ENCODE data around the gene SEMA4B.
A peak's percentile ranks its signal among the peaks of the same experiment; 100 is the strongest.
"Not testable (repeated sequence)": the region's sequence is repeated elsewhere in the genome, so short reads cannot be mapped to it uniquely, and the experiment has no call there.

The SEMA4B gene

DNA sequence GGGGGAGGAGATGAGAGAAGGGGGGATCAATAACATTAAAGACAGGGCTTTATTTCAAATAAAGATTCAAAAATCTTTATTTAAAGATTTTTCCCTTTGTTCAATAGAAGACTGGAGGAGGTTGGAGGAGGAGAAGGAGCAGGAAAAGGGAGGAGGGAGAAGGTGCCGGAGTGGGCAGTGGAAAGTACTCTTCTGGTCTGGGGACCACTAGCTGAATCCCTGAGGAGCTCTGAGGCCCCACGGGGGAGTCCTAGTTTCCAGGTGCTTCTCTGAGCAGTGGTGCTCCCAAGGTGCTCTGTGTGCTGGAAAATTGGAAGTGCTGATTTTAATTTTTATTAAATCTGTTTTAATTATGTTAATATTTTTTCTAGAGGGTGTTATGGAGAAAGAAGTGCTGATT lies 19.4 kb upstream of the SEMA4B start:
- no peak for DNase-seq (ENCODE audit: low read depth in 2 of 2)

DNA sequence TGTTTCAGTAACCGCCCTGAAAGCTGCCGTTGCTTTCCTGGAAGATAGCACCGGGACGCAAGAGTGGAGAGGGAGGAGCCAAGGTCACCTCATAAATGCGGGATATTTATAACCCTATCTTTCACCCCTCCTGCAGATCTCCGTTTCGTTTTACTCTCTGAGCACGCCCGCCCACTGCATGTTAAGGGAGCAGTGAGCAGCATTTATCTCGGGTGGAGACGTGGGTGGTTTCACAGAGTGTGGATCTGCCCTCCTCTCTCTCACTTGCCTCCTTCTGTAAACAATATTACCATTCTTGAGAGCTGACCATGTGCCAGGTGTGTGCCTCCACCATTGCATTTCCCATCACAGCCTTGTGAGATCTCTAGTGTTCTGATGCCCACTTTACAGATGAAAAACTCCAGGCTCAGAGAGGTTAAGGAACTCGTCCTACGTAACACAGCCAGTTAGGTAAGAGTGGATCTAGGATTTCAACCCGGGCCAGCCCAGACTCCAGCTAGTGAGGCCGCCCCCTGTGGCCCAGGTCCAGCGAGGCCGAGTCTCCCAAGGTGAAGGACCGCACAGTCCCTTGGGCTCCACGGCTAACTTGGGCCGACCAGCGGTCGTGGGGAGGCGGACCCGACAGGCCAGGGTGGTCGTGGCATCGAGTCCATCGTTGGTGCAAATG lies 16.9 kb upstream of the SEMA4B start:
- no peak for DNase-seq (ENCODE audit: low read depth in 2 of 2)

DNA sequence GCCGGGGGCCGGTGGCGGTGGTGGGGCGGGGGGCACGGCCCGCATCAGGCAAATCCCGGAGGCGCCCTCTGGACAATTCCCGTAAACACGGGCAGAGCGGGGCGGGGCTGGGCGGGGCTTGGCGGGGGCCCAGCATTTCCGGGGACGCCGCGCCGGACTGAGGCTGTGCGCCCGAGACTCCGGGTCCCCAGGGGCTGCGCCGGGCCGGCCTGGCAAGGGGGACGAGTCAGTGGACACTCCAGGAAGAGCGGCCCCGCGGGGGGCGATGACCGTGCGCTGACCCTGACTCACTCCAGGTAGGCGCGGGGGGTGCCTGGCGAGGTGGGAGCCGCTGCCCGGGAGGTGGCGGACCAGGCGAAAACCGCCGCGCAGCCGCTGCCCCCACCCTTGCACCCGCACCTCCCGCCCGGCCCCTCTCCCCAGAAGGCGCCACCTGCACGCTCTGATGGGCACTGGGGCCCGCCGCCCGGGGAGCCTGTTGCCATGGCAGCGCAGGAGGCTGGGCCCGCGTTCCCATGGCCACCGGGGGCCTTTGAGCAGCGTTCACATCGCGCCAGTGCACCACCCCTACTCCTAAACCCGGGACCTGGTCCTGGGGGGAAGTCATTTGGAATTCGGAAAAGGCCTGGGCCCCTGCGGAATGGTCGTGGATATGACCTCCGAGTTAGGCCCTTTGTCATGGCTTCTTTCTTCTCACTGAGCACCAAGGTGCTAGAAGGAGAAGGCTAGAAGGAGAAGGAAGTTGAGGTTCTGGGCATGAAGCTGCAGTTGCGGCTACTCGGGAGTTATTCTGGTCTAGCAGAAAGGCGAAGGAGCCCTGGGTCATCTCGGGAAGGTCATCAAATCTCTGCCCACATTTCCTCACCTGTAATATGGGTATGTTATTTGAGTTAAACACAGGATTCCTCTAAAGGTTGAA lies 16.1 kb upstream of the SEMA4B start:
- peak in 1 of 2 donors; percentile 29 for DNase-seq (ENCODE audit: low read depth in 2 of 2)

DNA sequence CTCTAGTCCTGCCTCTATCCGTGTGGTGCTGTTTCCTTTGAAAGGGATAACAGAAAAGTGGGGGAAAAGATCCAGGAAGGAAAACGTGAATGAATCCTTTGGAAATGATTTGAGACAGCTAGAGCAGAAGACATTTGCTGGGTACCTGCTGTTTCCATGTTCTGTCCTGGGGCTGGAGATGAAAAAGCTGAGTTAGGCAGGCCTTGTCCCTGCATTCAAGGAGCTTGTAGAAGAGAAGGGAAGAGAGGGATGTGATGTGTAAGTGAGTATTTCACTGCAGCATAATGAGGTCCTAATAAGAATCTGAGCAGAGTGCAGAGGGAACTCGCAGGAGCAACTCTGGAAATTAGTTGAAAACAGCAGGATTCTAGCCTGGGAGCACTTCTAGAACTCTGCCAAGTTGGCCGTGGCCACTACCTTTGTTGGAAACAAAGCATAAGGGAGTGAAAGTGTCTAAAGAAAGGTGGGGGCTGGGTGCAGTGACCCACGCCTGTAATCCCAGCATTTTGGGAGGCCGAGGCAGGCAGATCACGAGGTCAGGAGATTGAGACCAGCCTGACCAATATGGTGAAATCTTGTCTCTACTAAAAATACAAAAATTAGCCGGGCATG lies 13.8 kb upstream of the SEMA4B start:
- DNase-seq (ENCODE audit: low read depth in 2 of 2), result no peak

DNA sequence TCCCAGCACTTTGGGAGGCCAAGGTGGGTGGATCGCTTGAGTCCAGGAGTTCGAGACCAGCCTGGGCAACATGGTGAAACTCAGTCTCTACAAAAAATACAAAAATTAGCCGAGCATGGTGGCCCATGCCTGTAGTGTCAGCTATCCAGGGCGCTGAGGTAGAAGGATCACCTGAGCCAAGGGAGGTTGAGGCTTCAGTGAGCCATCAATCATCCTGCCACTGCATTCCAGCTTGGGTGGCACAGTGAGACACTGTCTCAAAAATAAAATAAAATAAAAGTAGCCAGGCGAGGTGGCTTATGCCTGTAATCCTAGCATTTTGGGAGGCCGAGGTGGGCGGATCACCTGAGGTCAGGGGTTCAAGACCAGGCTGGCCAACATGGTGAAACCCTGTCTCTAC lies 13.1 kb upstream of the SEMA4B start:
- DNase-seq (ENCODE audit: low read depth in 2 of 2), result not testable (repeated sequence)

DNA sequence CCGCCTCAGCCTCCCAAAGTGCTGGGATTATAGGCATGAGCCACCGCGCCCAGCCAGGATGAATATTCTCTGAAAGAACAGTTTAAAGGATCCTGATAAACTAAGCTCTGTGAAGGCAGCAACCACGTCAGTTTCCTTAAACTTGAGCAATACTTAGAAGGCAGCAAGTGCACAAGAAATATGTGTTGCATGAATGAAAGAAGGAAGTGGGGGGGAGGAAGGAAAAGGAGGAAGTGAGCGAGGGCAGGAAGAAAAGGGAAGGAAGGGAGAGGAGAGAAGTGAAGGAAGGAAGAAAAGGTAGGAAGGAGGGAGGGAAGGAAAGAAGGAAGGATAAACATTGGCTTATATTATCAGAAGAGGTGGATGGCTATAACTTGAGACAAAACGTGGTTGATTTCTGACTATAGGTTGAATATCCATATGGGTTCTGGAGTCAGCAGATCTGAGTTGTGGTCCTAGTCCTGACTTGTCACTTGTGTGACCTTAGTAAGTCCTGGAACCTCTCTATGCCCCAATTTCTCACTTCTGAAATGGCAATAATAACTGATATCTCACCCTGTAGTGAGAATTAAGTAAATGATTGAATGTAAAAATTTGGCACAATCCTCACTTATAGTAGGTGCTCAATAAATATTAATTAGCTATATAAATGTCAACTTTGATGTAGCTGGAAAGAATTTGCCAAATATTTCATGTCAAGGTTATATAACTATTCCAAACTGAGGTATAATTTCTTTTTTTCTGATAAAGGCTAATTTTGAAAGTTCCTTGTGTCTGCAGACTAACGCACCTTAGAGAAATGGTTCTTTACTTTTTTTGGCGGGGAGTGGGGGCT lies 12.0 kb upstream of the SEMA4B start:
- no peak for DNase-seq (ENCODE audit: low read depth in 2 of 2)

DNA sequence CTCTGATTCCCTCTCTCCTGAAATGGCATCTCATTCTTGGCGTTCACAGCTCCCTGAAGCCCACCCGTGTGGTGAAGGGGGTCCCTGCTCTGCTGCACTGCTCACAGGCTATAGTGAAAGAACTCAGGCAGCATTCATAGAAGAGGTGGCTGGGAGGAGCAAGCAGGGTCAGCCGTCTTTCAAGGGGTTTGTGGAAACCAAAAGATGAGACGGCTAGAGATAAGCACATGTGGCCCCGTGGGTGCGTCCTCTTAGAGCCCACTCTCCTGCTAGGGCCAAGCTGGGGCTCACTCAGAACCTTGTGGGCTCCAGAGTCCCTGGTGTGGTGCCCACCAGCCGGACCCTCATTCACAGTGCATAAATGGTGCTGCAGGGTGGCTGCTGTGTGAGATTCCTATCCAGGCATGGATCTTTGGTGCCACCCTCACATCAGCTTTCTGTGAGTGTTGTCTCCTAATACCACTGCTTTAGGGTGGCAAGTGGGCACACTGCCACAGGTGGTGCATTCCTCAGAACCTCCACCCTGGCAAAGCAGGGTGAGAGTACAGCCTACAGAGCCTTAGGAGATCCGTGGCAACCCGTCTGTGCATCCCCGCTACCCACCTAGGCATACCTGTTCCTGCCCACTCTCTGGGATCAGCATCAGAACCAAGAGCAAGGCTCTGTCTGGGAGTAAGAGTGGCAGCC lies 11.2 kb upstream of the SEMA4B start:
- no peak for DNase-seq (ENCODE audit: low read depth in 2 of 2)

DNA sequence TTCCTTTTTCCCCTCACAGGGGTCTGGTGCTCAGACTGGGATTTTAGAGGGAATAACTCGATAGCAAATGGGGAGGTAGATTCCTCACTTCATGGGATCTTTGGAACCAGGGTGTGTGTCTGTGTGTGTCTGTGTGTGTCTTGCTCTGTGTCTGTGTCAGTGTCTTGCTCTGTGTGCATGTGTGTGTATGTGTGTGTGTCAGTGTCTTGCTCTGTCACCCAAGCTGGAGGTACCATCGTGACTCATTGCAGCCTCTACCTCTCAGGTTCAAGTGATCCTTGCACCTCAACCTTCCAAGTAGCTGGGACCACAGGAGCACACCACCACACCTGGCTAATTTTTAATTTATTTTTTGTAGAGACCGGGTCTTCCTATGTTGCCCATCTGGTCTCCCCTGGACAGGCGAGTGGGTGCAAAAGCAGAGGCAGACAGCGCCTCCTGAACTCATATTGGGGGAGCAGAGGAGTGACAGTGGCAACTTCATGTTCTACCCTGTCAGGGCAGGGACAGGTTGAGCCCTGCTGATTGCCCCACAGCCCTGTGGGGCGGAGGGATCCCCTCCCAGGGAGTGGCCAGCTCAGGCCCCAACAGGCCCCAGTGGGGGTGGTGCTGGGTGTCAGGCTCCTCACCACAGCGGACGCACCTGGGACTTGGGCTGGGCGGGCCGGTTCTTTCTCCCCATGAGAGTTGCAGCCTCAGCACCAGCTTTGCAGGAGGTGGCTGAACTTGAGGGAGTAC lies 10.4 kb upstream of the SEMA4B start:
- DNase-seq (ENCODE audit: low read depth in 2 of 2), result no peak

DNA sequence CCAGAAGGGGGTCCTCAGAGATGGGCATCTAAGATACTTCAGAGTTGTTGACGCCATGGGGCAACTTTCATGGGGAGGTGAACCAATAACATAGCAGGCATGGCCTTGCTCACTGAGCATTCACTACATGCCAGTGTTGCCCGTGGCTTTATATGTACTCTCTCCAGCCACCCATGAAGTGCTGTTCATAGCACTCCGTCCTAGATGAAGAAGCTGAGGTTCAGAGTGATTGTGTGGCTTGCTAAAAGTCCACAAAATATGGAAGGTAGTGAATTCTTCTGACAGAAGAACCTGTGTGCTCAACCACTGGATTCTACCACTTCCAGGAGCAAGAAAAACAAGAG lies 9.8 kb upstream of the SEMA4B start:
- no peak for DNase-seq (ENCODE audit: low read depth in 2 of 2)

DNA sequence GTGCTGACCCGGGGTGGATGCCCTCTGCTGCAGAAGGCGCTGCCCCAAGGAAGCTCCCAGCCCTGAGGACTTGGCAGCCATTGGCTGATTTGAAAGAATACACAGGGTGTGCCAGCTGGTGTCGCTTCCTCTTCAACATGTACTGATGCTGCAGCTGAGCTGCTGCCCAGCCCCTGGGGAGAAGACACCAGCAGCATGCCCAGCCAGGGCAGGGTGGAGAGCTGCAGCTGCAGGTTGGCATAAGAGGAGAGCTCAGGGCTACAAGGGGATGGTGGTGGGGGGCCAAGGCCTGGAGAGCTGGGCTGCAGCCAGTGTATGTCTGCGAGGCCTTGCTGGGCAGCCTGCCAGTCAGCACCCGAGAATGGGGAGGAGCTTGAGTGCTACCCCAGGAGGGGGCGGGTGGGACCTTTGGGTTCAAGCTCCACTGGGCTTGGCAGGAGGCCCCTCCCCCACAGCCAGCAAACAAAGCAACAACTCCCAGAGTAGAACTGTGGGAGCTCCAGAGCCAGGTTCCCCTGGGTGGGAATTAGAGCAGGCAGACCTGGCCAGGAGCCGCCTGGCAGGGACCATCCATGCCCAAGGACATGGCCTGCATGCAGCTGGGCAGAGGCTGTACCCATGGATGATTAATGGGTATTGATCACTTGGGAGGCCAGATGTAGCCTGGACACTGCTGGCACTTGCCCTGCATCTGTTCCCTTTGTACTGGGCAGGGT lies 9.2 kb upstream of the SEMA4B start:
- DNase-seq (ENCODE audit: low read depth in 2 of 2), result no peak

DNA sequence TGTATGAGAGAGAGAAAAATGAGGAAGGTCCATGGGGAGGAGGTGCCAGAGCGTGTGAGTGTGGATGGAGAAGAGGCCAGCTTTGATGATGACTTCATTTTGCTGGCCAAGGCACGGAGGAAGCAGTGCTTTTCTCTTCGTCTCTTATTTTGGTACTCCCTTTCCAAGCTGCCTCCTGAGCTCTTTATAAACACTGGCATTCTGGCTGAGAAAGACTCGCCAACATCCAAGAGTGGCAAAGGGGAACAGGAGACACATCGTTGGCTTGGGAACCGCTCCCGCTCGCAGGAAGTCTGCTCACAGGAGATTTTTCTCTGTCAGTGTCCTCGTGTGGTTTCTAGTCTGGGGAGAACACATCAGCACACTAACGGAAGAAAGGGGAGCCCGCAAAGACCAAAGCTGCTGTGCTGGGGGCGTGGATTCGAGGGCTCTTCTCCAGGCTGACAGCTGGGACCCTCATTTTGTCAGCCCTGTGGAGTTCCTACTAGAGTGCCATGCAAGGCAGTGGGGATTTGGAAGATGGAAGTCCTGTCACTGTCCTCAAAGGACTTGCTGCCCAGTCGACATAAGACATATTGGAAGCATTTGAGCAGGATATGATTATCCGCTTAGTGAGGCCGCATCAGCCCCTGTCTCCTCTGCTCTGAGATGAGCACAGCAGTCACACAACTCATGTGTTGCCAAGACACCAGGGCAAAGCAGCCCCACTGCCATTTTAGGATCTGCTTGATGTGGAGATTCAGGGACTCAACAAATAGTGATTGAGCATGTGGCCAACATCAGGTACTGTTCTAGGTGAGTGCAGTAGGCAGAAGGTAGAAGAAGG lies 8.0 kb upstream of the SEMA4B start:
- DNase-seq (ENCODE audit: low read depth in 2 of 2), result no peak

DNA sequence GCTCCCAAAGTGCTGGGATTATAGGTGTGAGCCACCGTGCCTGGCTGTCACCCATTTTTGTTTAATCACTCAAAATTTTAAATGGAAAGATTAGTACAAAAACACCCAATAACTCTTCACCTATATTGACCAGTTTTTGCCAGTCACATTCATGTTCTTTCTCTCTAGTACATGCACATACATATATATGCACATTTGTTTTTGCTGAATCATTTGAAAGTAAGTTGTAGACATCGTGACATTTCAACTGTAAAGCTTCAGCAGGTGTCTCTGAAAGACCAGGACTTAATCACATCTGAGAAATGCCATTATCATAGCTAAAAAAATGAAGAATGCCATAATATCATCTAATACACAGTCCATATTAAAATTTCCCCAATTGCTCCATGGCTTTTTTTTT lies 6.5 kb upstream of the SEMA4B start:
- DNase-seq (ENCODE audit: low read depth in 2 of 2), result no peak

DNA sequence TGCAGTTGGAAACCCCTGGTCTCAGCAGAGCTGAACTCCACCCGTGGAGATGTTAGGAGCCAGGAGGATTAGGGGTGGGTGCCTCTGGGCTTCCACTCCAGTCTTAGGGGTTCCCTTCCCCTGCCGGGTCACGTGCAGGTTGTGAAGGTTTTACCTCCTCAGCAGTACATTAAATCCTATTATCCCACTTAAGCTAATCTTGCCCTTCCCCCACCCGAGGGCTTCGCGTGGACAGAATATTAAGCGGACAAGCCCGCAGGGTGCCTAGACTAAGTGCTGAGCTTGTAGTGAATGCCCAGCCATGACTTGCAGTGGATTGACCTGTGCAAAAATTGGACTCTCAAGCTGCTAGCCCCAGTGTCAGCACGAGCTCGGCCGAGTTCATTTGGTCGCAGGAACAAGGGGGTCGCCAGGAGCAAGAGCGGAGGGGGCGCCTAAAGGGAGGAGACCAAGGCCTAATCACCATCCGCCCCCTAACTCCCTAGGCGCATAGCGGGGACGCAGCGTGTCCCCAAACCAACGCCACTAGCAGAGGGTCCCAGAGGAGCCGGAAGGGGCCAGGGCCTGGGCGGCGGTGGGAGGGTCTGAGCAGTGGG lies 498 bp upstream of the SEMA4B start:
- DNase-seq (ENCODE audit: low read depth in 2 of 2), result no peak

DNA sequence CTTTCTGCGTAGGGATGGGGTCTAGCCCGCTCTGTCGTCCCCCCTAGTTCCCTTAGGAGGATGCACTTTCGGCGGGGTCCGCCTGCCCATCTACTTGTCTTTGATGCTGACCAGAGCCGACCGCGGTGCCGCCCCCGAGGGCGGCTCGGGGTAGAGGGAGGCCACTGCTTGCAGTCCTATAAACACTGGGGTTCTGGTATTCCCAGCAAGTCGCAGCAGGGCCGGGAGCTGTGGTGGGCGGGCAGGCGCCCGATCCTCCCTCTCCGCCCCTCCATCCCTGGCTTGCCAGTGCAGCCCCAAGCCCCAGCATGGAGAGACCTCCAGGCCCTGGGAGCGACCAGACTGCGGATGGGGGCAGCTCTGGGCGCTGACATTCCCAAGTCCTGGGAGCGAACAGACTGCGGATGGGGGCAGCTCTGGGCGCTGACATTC lies 830 bp downstream of the SEMA4B start:
- DNase-seq (ENCODE audit: low read depth in 2 of 2), result no peak

DNA sequence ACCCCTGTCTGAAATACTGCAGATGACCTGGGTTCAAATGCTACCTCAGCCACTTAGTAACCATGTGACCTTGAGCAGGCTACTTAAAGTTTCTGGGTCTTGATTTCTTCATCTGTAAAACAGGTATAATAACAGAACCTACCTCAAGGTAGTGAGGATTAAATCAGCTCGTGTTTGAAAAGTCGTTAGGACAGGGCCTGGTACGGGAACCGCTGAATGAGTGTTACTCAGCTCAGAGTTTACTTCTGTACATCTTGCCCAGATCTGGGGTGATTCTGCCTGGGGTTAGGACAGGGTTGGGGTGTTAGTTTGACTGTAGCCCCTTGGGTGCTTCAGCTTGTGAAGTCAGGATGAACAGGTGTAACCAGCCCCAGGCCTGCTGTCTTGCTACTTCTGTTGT lies 1.8 kb downstream of the SEMA4B start:
- no peak for DNase-seq (ENCODE audit: low read depth in 2 of 2)

DNA sequence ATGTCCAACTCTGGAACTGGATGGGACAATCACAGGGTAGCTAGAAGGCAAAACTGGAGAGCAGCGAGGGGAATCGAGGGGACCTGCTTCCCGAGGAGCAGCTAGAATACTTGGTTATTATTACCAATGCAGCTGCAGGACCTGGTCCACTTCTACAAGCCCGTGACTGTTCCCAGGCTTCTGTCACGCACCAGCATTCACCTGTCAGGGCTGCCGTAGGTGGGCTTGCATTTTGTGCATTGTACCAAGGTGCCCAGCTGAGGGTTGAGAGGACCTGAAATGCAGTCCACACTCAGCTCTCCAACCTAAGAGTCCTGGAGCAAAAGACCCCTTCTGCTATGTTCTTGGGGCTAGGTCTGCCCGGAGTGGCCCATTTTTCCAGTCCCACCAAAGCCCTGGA lies 2.3 kb downstream of the SEMA4B start:
- DNase-seq (ENCODE audit: low read depth in 2 of 2), result no peak

DNA sequence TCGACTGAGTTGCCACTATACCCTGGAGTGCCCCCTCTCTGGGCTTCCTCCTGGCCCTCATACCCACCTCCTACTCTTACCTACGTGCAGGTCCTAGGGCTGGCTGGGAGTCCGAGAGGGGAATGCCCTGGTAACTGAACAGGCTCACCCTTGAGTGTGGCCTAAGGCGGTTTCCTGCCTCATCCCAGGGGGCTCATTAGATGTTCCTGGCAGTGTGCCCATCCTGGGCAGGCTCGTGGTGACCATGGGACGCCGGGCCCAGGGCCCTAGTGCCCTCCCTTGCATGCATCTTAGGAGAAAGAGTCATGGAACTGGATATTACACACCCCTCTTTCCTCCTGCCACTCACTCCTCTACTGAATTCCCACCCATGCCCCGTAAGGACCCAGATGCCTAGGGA lies 2.8 kb downstream of the SEMA4B start:
- DNase-seq (ENCODE audit: low read depth in 2 of 2), result no peak

DNA sequence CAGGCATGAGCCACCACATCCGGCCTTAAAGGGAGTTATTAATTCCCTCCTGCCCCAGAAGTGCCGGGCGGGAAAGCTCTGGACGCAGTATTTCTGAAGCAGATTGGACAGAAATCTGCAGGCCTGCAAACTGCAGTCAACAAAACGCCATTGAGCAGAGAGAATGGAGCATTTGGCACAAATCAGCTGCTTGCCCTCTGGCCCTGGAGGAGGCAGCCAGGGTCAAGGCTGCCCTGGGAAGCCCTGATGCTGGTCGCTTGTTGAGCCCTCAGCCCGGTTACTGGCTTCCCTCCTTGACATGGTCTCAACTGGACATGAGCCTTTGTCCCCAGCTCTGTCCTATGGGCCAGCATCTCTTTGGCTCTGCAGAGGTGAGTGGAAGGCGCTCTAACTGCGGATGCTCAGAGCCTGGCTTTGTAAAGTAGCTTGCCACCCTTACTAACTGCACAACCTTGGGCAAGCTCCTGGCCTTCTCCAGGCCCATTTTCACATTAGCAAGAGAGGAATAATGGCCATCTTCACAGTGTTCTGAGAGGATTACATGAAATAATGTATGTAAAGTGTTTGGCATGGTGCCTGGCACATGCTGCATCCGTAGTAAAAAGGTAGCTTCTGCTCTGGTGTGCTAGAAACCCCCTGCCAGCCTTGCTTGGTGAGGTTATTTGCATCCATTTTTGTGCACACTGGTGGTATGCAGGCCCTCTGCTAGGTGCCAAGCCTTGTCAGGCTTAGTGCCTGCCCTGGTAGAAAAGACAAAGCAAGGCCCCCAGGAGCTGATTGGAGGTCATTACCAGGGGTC lies 4.1 kb downstream of the SEMA4B start:
- DNase-seq (ENCODE audit: low read depth in 2 of 2), result no peak

All from activated CD4-positive, alpha-beta T cell treated with anti-CD3 and anti-CD28 coated beads for 24 hours (primary cell).